ENCODE measurements around the gene ESAM.
A peak's percentile ranks its signal among the peaks of the same experiment; 100 is the strongest.

ESAM gene

DNA sequence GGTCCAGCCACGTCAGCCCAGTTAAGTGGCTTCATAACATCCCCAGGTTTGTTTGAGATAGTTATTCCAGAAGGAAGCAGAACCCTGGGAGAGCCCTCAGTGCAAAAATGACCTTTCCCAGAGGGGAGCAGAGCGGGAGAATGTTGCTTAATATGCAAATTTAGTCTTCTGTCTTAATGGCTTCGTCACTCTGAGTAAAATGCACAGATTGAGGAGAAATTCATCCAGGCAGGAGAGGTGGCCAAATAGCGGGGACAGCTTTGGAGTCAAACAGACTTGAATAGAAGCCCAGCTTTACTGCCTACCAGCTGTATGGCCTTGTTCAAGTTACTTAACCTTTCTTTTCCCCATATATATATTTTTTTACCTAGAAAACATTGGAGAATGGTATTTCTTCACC is 34.6 kb downstream of the ESAM start:
- DNase-seq: no peak

DNA sequence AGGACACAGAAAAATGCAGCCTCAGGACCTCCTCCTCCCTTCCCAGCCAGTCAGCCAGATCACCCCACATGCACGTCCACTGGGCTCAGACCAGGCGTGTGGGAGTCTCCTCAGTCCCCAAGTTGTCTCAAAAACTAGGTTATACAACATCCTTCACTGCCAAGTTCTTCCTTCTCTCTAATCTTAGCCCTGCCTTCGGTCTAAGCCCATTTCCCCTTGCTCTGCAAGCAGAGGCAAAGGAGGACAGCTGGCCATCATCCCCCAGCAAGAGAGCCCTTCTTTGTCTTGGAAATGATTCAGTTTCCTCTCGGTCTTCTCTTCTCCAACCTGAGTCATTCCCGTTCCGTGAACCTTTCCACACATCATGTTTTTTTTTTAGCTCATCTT is 36.4 kb downstream of the ESAM start:
- DNase-seq: peak; percentile 58

DNA sequence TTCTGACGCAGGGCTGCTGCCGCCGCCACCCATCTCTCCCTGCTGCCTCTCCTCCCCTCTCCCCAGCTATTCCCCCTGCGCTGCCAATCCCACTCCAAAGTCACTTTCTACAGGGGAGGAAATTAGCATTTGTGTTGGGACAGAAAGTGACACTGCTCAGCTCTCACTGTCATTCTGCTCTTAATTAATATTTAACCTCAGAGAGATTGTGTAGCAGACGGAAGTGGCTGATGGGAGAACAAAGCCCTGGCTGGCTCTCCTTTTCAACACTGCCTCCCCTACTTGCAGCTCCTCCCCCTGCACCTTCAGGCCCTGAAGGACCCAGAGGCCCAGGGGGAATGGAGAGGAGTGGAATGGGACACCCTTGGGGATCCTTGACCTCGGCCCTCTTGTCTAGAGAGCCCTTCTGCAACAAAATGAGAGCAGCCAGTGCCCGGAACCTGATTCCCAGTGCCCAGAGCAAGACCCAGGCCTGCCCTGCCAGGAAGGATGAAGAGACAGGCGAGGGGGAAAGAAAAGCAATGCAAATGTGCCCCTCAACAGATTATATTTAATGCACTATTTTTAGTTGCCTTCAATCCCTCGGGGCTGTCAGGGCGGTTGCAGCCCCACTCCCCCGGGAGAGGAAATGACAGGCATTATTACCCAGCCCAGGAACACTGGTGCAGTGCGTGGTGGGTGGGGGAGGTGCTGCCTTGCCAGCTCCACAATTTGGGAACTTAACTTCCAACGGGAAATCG is 36.9 kb downstream of the ESAM start:
- no peak for DNase-seq

DNA sequence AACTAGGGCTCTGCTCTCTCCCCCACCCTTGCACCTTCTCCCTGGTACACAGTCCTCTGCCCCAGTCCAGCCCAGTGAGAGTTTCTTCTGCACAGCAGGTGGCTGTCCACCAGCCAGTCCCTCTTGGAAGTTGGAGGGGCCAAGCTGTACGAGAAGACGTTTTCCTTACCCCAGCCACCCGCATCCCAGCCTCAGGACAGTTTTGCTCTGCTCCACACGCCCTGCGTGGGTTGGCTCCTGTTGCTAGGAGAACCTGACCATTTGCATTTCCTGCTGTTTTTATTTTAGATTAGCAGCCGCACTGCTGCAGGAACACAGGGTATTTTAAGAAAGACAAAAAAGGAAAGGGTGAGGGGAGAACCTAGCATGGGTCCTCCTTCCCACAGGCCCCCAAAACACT is 39.9 kb downstream of the ESAM start:
- no peak for DNase-seq

DNA sequence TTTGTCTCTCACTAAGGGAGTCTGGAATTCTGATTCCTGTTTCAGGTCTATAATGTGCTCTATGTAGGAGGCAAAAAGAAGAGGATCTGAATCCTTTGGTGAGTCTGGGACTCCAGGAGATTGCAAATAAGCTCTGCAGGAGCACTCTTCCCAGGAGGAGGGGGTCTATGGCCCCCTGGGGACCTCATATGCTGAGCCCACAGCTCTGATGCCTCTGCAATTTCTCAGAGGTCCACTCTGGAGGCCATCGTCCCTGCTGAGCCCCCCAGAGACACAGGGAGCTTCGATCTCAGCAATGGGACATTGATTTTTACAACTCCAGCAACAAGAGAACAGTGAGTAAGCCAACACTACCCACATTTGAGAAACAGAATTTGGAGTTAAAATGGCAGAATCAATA is 42.6 kb downstream of the ESAM start:
- no peak for DNase-seq

DNA sequence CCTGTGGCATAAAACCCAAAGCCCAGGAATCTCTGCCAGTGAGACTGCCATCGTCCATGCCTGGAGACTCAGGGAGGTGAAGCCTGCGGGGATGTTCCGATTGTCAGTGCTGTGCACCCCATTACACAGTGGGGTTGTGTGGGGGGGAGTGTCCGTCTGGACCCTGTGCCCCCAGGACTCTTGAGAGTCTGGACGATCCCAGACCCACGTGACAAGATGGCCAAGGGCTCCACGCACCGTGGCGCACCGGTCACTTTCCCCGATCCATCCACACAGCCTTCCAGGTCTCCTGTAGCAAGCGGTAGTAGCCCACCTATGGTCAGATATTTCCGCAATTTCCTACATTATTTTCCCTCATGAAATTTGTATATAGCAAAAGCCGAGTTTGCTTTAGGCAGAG is 43.3 kb downstream of the ESAM start:
- DNase-seq: no peak

DNA sequence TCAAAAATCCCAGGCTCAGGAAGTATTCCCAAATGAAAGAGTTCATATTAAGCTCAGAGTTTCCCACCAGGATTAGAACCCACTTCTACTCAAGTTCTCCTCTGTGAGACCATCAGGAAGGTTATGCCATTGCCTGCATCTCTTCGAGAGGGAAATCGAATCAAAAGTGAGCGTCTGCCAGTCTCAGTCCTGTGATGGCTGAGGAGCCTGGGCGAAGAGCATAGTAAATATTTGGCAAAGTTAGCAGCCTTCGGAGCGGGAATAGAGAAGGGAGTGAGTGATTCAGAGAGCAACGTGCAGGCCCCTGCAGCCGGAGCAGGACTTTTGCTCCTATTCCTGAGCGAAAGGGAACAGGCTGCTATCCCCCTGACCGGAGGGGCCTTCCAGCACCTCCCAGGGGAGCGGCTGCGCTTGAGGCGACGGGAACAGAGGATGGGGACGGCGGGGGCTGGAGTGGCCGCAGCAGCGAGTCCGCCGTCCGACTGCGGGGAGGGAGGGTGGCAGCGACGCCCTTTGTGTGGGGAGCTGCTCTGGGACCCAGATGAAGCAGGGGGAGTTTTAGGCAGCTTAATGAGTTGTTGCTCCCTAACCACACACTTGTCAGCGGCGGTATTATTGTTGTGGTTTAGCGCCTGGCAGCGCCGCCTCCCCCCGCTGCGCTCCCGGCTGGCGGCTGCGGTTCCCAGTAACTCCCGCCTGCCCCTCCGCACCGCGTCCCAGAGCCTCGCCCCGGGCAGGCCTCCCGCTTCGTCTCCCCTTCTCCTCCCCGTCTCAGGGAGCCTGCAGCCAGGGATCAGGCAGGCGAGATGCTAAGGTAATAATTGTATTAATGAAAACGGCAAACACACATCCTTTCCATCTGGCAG is 44.1 kb downstream of the ESAM start:
- DNase-seq: peak; percentile 22

DNA sequence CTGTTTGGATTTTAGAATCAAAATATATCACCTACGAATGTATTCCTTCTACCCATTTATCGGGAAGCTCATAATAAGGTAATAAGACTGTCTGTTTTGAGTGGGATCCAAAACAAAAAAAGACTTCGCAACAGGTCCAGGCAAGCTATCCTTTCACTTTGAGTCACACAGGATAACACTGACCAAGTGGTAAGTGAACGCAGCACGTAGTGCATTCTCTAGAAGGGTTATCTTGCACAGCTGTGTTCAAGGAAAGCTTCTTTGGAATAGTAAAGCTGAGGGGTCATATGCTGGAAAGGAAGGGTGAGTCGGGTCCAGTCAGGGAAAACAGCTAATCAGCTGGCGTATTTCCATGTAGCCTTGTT is 44.7 kb downstream of the ESAM start:
- DNase-seq: no peak

DNA sequence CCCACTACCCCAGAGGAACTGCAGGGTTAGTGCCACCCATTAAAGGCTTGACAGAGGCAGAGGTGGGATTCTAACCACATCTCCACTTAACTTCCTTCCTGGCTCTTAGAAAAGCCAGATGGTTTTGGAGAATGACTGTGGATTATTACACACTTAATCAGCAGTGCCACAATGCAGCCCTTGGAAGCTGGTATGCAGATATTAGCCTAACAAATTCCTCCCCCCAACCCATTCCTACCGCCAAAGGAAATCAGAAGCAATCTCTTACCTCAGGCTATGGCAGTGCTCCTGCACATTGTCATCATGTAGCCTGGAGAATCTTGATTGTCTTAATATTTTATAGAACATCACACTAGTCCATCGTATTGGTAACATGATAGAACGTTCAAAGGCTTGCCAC is 45.5 kb downstream of the ESAM start:
- DNase-seq: peak; percentile 13

DNA sequence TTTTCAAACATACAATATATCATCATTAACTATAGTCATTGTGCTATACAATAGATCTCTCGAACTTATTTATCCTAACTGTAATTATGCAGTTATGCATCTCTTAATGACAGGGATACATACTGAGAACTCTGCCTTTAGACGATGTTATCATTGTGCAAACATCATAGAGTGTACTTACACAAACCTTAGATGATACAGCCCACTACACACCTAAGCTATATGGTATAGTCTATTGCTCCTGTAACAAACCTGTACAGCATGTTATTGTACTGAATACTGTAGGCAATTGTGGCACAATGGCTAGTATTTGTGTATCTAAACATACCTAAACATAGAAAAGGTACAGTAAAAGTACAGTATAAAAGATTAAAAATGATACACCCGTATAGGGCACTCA is 49.7 kb downstream of the ESAM start:
- no peak for DNase-seq

DNA sequence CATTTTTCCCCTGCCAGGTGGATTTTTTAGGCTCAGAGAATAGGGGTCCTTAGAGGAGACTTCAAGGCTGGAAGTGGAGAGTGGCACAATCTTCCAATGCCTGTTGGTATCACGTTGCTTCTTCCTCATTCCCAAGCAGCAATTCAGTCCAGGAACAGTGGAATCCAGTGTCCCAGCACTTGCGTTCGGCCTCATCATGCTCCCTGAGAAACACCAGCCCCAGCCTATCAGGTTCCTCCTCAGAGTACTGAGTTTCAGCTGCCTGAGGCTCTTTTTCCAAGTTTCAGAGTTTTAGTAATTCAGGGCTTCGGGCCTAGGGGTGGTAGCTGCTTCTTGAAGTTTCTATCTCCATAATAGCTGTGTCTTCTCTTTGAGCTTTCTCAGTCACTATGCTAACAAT is 54.3 kb downstream of the ESAM start:
- no peak for DNase-seq

Measured in fibroblast of skin of right quadriceps (primary cell).